C4-2B (cell line): Measurements from ENCODE around the gene SLC24A4.

Experiments used
- H3K27ac ChIP-seq: fragments of 450-650 bp; 2 replicates; pipeline ENCODE4 v1.5.1; 2017
- CTCF ChIP-seq: fragments of 450-650 bp; conservative IDR thresholded peaks from 2 replicates; pipeline ENCODE4 v1.5.1; 2017; ENCODE audit warnings: mild to moderate bottlenecking
- ZFX ChIP-seq: fragments of 450-650 bp; IDR thresholded peaks from 2 replicates; pipeline ENCODE4 v1.6.1; 2017

Gene SLC24A4

GRCh38 chr14:92323011-92323915 is at the start of gene SLC24A4:
SLC24A4 (plus strand) TSS chr14:92323165; CDS start chr14:92323831, 666 bp downstream.
- TF ChIP-seq ZFX (no peak), CTCF (no peak)

GRCh38 chr14:92273166-92273565 is 49.8 kb upstream of the SLC24A4 start:
- H3K27ac ChIP-seq, result no peak overlapping the region
- no peak for TF ChIP-seq CTCF
- TF ChIP-seq ZFX, result no peak

More at GRCh38 chr14:92323011-92323915, at the start of gene SLC24A4:
- H3K27ac ChIP-seq, result no peak within 1 kb of the TSS

- H3K27ac ChIP-seq, result no peak overlapping the region
- TF ChIP-seq CTCF (no peak), ZFX (no peak)
Observed at GRCh38 chr14:92274055-92274454, 48.9 kb upstream of the SLC24A4 start.

GRCh38 chr14:92276074-92276473 is 46.9 kb upstream of the SLC24A4 start:
- no peak overlapping the region for H3K27ac ChIP-seq
- TF ChIP-seq CTCF (no peak), ZFX (no peak)

GRCh38 chr14:92277031-92277430 is 45.9 kb upstream of the SLC24A4 start:
- no peak overlapping the region for H3K27ac ChIP-seq
- TF ChIP-seq CTCF (no peak), ZFX (no peak)

- no peak overlapping the region for H3K27ac ChIP-seq
- TF ChIP-seq ZFX (no peak), CTCF (no peak)
Observed at GRCh38 chr14:92280554-92281262, 42.3 kb upstream of the SLC24A4 start.

GRCh38 chr14:92282669-92283068 is 40.3 kb upstream of the SLC24A4 start:
- no peak overlapping the region for H3K27ac ChIP-seq
- TF ChIP-seq CTCF, result no peak
- TF ChIP-seq ZFX, result no peak
